HepG2 (cell line): ENCODE results near the gene DCDC2. TPM values are rescaled to one million over a fixed set of nuclear protein-coding genes. Genes with fewer than 3 reads are reported as not detected.

Source experiments
- DRAP1 ChIP-seq: IDR thresholded peaks from 2 replicates; pipeline ENCODE4 v1.6.1; 2016; ENCODE audit warnings: missing genetic modification reagents, missing compliant biosample characterization
- GTF3A ChIP-seq: sonication (generic); formaldehyde crosslinking; conservative IDR thresholded peaks from 2 replicates; pipeline ENCODE4 v1.4.0; 2020; ENCODE audit warnings: mild to moderate bottlenecking, missing genetic modification reagents
- HMGXB4 ChIP-seq, 2 experiments: sonication (generic) in 1 of 2; formaldehyde crosslinking in 1 of 2; IDR thresholded peaks; 2 replicates each; pipeline versions ENCODE4 v1.4.0 to v1.6.1; 2018 to 2020; ENCODE audit warnings: missing genetic modification reagents in 2 of 2, borderline replicate concordance in 1 of 2, low read depth in 1 of 2, mild to moderate bottlenecking in 1 of 2, missing biosample characterization in 1 of 2
- ISL2 ChIP-seq: sonication (generic); formaldehyde crosslinking; IDR thresholded peaks from 2 replicates; pipeline ENCODE4 v1.5.0; 2020; ENCODE audit warnings: missing genetic modification reagents
- KDM5A ChIP-seq: fragments of 200-600 bp; sonication (generic); IDR thresholded peaks from 2 replicates; pipeline ENCODE4 v1.7.0; 2018; ENCODE audit warnings: antibody characterized with exemption, mild to moderate bottlenecking, low read length, borderline replicate concordance
- KLF6 ChIP-seq: IDR thresholded peaks from 2 replicates; pipeline ENCODE4 v1.8.0; 2016; ENCODE audit warnings: missing biosample characterization, missing genetic modification reagents
- TP53 ChIP-seq: sonication (generic); formaldehyde crosslinking; conservative IDR thresholded peaks from 2 replicates; pipeline ENCODE4 v1.4.0; 2020; ENCODE audit warnings: missing genetic modification reagents
- ZBED4 ChIP-seq: sonication (generic); formaldehyde crosslinking; IDR thresholded peaks from 2 replicates; pipeline ENCODE4 v1.4.0; 2020; ENCODE audit warnings: missing genetic modification reagents, borderline replicate concordance
- ZBTB1 ChIP-seq: sonication (generic); formaldehyde crosslinking; IDR thresholded peaks from 2 replicates; pipeline ENCODE4 v1.4.0; 2020; ENCODE audit warnings: missing genetic modification reagents, borderline replicate concordance
- ZBTB10 ChIP-seq: sonication (generic); formaldehyde crosslinking; IDR thresholded peaks from 2 replicates; pipeline ENCODE4 v1.4.0; 2020; ENCODE audit warnings: missing genetic modification reagents, borderline replicate concordance
- ZBTB14 ChIP-seq: sonication (generic); formaldehyde crosslinking; IDR thresholded peaks from 2 replicates; pipeline ENCODE4 v1.4.0; 2020; ENCODE audit warnings: missing genetic modification reagents
- ZNF460 ChIP-seq: sonication (generic); formaldehyde crosslinking; IDR thresholded peaks from 2 replicates; pipeline ENCODE4 v1.5.1; 2020; ENCODE audit warnings: missing genetic modification reagents, mild to moderate bottlenecking, borderline replicate concordance
- ZNF549 ChIP-seq: sonication (generic); formaldehyde crosslinking; IDR thresholded peaks from 2 replicates; pipeline ENCODE4 v1.5.0; 2020; ENCODE audit warnings: missing genetic modification reagents
- ZNF619 ChIP-seq: sonication (generic); formaldehyde crosslinking; IDR thresholded peaks from 2 replicates; pipeline ENCODE4 v1.4.0; 2020; ENCODE audit warnings: mild to moderate bottlenecking, missing genetic modification reagents
- ZNF800 ChIP-seq: sonication (generic); formaldehyde crosslinking; IDR thresholded peaks from 2 replicates; pipeline ENCODE4 v1.4.0; 2020; ENCODE audit warnings: missing genetic modification reagents
- ZSCAN29 ChIP-seq: sonication (generic); formaldehyde crosslinking; conservative IDR thresholded peaks from 2 replicates; pipeline ENCODE4 v1.4.0; 2020; ENCODE audit warnings: mild to moderate bottlenecking, missing genetic modification reagents
- polyA plus RNA-seq, 8 experiments: library from polyadenylated mRNA; depleted of rRNA in 3 of 8; stranded (reverse) in 7 of 8; unstranded in 1 of 8; fragments of >200 nt; fragmentation: Illumina TruSeq in 4 of 8; extraction: Trizol in 4 of 8; gene quantifications; 2 replicates each; pipeline versions ENCODE4 v1.2.1 to v1.2.3, GENCODE V29; 2011 to 2016; ENCODE audit warnings: low read depth in 4 of 8, missing spikeins in 1 of 8, mixed read lengths in 1 of 8; ENCODE audit not compliant: insufficient read depth in 1 of 8
- total RNA-seq, 5 experiments: library from RNA; depleted of rRNA; stranded (reverse); fragments of >200 nt; fragmentation: Illumina TruSeq; extraction: Trizol; gene quantifications; 2 replicates each; pipeline ENCODE4 v1.2.3, GENCODE V29; 2016; ENCODE audit warnings: low read depth in 1 of 5

DCDC2 gene
- total and polyA plus RNA-seq, 2 of the 13 experiments (the other 11 are each of a cell fraction or from before 2014, with no cell fraction given), result 9.0 to 36.2 TPM

- peak; percentile 60; the same call in 1 of the 2 replicates for TF ChIP-seq DRAP1 (CRISPR knock-in tag)
- no peak for TF ChIP-seq KDM5A
- peak; percentile 83 for TF ChIP-seq ISL2 (CRISPR knock-in tag)
- TF ChIP-seq ZNF619 (CRISPR knock-in tag), result peak; percentile 83; the same call in 1 of the 2 replicates
- TF ChIP-seq ZNF800, result peak; percentile 92
- 0 out of 2 replicates have a peak, but pooled peaks have one; percentile 52 for TF ChIP-seq TP53 (CRISPR knock-in tag)
- TF ChIP-seq ZNF460, result no peak
- no peak for TF ChIP-seq ZBTB1 (CRISPR knock-in tag)
- TF ChIP-seq HMGXB4 (CRISPR knock-in tag; IDR thresholded peaks at IDR 0.05; ENCODE audit: borderline replicate concordance in 1 of 2, low read depth in 1 of 2), result peak in 1 of 2 experiments; percentile 49; a peak in 1 of 4 replicates
- TF ChIP-seq ZNF549, result no peak
- peak; percentile 99 for TF ChIP-seq KLF6 (CRISPR knock-in tag)
- TF ChIP-seq ZBED4 (CRISPR knock-in tag), result peak; percentile 91
- peak; percentile 75; the same call in 1 of the 2 replicates for TF ChIP-seq ZBTB10 (CRISPR knock-in tag)
- peak; percentile 37; the same call in 1 of the 2 replicates for TF ChIP-seq ZBTB14 (CRISPR knock-in tag)
- no peak for TF ChIP-seq ZSCAN29
- TF ChIP-seq GTF3A (CRISPR knock-in tag), result no peak
Measured at GRCh38 chr6:24126586-24127192, 231.2 kb downstream of the DCDC2 start (continued).
